ENCODE measurements around the gene SPECC1L.

DNA sequence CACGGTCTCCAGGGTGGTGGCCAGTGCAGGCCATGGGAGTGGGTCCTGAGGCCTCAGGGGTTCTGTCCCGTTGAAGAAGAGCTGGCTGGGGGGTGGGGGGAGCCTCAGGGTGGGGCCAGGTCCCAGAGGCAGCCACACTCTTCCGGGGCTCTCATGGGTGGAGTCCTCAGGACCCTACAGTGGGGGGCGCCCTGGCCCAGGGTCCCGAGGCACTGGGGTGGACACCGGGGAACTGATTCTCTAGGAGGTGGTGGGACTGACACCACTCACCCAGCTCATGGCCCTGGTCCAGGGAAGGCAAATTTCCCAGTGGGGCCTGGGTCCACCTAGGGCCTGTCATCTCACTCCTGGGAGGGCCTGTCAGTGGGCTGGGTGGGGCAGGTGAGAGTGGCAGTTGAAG lies 38.5 kb upstream of the SPECC1L start:
- TF ChIP-seq CTCF (IDR thresholded peaks at IDR 0.05 in 2 of 3, conservative IDR thresholded peaks at IDR 0.05 in 1 of 3; ENCODE audit: borderline replicate concordance in 1 of 3, insufficient read depth in 1 of 3, low read depth in 2 of 3, low read length in 2 of 3) (no peak), RAD21 (IDR thresholded peaks at IDR 0.05; ENCODE audit: low read depth) (no peak)
